PC-3 (cell line): Measurements from ENCODE around the gene CROT.

Experiments used
- EZH2 ChIP-seq: fragments of 300-600 bp; sonication (generic); IDR thresholded peaks from one replicate; pipeline ENCODE4 v1.6.1; 2017; ENCODE audit warnings: antibody characterized with exemption, mild to moderate bottlenecking, low read length; ENCODE audit not compliant: unreplicated experiment
- EZH2phosphoT487 ChIP-seq: fragments of 300-600 bp; sonication (generic); IDR thresholded peaks from 2 replicates; pipeline ENCODE4 v1.6.1; 2018; ENCODE audit warnings: mild to moderate bottlenecking, antibody characterized with exemption, low read length, borderline replicate concordance
- TF ChIP-seq, protein P1 (sequence below): fragments of 300-600 bp; sonication (generic); conservative IDR thresholded peaks from 2 replicates; pipeline ENCODE4 v1.5.1; 2017; ENCODE audit warnings: antibody characterized with exemption, low read depth, mild to moderate bottlenecking, low read length

GRCh38 chr7:87300756-87301155 is 44.7 kb upstream of the CROT start:
- TF ChIP-seq, protein P1, sequence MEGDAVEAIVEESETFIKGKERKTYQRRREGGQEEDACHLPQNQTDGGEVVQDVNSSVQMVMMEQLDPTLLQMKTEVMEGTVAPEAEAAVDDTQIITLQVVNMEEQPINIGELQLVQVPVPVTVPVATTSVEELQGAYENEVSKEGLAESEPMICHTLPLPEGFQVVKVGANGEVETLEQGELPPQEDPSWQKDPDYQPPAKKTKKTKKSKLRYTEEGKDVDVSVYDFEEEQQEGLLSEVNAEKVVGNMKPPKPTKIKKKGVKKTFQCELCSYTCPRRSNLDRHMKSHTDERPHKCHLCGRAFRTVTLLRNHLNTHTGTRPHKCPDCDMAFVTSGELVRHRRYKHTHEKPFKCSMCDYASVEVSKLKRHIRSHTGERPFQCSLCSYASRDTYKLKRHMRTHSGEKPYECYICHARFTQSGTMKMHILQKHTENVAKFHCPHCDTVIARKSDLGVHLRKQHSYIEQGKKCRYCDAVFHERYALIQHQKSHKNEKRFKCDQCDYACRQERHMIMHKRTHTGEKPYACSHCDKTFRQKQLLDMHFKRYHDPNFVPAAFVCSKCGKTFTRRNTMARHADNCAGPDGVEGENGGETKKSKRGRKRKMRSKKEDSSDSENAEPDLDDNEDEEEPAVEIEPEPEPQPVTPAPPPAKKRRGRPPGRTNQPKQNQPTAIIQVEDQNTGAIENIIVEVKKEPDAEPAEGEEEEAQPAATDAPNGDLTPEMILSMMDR: no peak
- TF ChIP-seq EZH2 (no peak), EZH2phosphoT487 (no peak)
